Mucosa of descending colon (tissue), 3 donors: ENCODE measurements around the gene MTHFD2. TPM values are rescaled to one million over a fixed set of nuclear protein-coding genes. Genes with fewer than 3 reads are reported as not detected.

Experiments
- ATAC-seq: fragments of 200-7000 bp; cut with Tn5 transposase; one replicate; pipeline ENCODE4 v1.9.1; 2020; ENCODE audit warnings: mild to moderate bottlenecking, moderate library complexity
- DNase-seq, 3 donors: peaks; one replicate each; pipeline ENCODE4 v3.0.0-alpha.2; 2020
- H3K36me3 ChIP-seq: fragments of 200-600 bp; one replicate; pipeline ENCODE4 v1.8.0; 2021; ENCODE audit warnings: low read depth, mild to moderate bottlenecking
- H3K4me1 ChIP-seq: fragments of 200-600 bp; one replicate; pipeline ENCODE4 v1.8.0; 2021; ENCODE audit warnings: low read depth, mild to moderate bottlenecking
- H3K4me3 ChIP-seq: fragments of 200-600 bp; one replicate; pipeline ENCODE4 v1.8.0; 2021; ENCODE audit warnings: mild to moderate bottlenecking
- H3K9me3 ChIP-seq: fragments of 200-600 bp; one replicate; pipeline ENCODE4 v1.8.0; 2021; ENCODE audit warnings: mild to moderate bottlenecking
- intact Hi-C, 2 donors: fragments of 100-400 bp; cut with DNase I in 1 of 2; cut with micrococcal nuclease in 1 of 2; formaldehyde crosslinking; loops; one replicate each; pipeline versions ENCODE4 v1.11.0 to v1.11.1; 2022; cut with DNase I, micrococcal nuclease
- total RNA-seq, 3 donors: library from RNA; stranded (reverse); fragmentation: NEBNext Ultra II Directional in 2 of 3; extraction: Animal tissue kit (Norgen Biotek cat#: 25700) in 2 of 3; gene quantifications; one replicate each; pipeline versions ENCODE4 v1.2.1 to v1.2.4, GENCODE V29; 2021 to 2023
- TF ChIP-seq, protein P1 (sequence below): fragments of 200-600 bp; IDR thresholded peaks from one replicate; pipeline ENCODE4 v1.8.0; 2022; ENCODE audit warnings: antibody characterized with exemption, mild to moderate bottlenecking
- donor health status: DM: no; HTN: no; CAD: no; lungs with moderate emphysema.
- donor health status: DM: no; HTN: no; CAD: no.
- donor health status: DM: no; HTN: yes; CAD: no.

MTHFD2 gene
- total RNA-seq, 3 donors from 2014 or later, result 18.6 to 42.2 (median 19.3) TPM

DNA sequence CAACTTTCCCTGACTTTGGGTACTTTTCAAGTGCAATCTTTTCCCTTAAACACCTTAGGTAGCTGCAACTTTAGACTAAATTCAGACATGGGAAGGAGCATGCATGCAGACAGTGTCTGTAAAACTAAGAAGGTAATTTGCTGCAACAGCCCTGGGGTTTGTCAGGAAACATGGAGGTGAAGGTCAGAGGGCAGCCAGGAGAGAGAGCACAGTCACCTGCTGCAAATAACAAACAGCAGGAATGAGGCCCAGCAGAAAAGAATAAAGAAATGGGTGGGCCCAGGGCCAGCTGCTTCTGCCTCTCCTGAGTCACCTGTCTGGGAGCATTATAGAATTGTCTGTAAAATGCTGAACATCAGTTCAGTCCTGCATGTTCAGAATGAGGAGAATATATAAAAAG is 35.2 kb downstream of the MTHFD2 start:
- H3K9me3 ChIP-seq, result no peaks in the 10 kb centered on the region
- no peak for ATAC-seq
- no peak for DNase-seq
- no peaks in the 10 kb centered on the region for H3K4me1 ChIP-seq
- H3K4me3 ChIP-seq, result no peak overlapping the region
- H3K36me3 ChIP-seq, result no peaks in the 10 kb centered on the region
- intact Hi-C loops, result no loop called here
- TF ChIP-seq, protein P1, sequence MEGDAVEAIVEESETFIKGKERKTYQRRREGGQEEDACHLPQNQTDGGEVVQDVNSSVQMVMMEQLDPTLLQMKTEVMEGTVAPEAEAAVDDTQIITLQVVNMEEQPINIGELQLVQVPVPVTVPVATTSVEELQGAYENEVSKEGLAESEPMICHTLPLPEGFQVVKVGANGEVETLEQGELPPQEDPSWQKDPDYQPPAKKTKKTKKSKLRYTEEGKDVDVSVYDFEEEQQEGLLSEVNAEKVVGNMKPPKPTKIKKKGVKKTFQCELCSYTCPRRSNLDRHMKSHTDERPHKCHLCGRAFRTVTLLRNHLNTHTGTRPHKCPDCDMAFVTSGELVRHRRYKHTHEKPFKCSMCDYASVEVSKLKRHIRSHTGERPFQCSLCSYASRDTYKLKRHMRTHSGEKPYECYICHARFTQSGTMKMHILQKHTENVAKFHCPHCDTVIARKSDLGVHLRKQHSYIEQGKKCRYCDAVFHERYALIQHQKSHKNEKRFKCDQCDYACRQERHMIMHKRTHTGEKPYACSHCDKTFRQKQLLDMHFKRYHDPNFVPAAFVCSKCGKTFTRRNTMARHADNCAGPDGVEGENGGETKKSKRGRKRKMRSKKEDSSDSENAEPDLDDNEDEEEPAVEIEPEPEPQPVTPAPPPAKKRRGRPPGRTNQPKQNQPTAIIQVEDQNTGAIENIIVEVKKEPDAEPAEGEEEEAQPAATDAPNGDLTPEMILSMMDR, result no peak

DNA sequence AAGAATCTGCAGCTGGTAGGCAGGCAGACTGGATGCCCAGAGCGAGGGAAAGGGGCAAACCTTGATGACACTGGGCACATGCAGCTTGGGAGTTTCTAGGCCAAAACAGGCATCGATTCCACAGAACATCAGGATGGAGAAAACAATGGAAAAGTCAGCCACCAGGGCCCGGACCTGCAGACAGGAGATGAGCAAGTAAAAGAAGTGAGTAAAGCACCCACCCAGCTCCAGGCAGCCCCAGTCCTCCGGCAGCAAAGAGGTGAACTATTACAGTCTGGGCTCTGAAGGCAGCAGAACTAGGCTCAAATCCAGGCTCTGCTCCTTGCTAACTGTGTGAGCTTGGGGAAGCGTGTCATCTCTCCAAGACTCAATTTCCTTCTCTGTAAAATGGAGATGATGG is 36.6 kb downstream of the MTHFD2 start:
- no peaks in the 10 kb centered on the region for H3K36me3 ChIP-seq
- TF ChIP-seq, protein P1, result no peak
- H3K4me3 ChIP-seq, result no peak overlapping the region
- no peak for DNase-seq
- H3K4me1 ChIP-seq, result no peaks in the 10 kb centered on the region
- intact Hi-C loops, result no loop called here
- no peaks in the 10 kb centered on the region for H3K9me3 ChIP-seq
- ATAC-seq, result no peak

DNA sequence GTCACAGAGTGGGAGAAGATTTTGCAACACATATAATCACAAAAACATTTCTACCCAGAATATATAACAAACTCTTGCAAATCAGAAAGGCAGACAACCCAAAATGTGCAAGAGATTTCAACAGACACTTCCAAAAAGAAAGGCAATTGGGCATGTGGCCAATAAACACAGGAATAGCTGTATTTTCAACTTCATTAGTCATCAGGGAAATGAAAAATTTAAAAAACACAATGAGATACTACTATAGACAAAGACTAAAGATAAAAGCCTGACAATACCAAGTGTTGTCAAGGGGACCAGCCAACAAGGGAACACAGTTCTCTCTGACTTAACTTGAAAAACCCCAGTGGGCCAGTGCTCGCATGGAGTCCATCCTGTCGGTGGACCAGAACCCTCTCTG is 40.5 kb downstream of the MTHFD2 start:
- ATAC-seq, result no peak
- intact Hi-C loops, result no loop called here

GRCh38 chr2:74239346-74239745 is 40.9 kb downstream of the MTHFD2 start:
- ATAC-seq (no peak), DNase-seq (no peak)
- H3K9me3 ChIP-seq, result no peaks in the 10 kb centered on the region
- no peak overlapping the region for H3K4me3 ChIP-seq
- H3K4me1 ChIP-seq, result no peaks in the 10 kb centered on the region
- TF ChIP-seq, protein P1, result no peak
- no peaks in the 10 kb centered on the region for H3K36me3 ChIP-seq
- intact Hi-C loops, result no loop called here

More for the DNA sequence above, 40.5 kb downstream of the MTHFD2 start:
- H3K4me3 ChIP-seq, result no peak overlapping the region
- no peaks in the 10 kb centered on the region for H3K4me1 ChIP-seq
- no peaks in the 10 kb centered on the region for H3K9me3 ChIP-seq
- TF ChIP-seq, protein P1, result no peak
- H3K36me3 ChIP-seq, result no peaks in the 10 kb centered on the region
- DNase-seq, result no peak

DNA sequence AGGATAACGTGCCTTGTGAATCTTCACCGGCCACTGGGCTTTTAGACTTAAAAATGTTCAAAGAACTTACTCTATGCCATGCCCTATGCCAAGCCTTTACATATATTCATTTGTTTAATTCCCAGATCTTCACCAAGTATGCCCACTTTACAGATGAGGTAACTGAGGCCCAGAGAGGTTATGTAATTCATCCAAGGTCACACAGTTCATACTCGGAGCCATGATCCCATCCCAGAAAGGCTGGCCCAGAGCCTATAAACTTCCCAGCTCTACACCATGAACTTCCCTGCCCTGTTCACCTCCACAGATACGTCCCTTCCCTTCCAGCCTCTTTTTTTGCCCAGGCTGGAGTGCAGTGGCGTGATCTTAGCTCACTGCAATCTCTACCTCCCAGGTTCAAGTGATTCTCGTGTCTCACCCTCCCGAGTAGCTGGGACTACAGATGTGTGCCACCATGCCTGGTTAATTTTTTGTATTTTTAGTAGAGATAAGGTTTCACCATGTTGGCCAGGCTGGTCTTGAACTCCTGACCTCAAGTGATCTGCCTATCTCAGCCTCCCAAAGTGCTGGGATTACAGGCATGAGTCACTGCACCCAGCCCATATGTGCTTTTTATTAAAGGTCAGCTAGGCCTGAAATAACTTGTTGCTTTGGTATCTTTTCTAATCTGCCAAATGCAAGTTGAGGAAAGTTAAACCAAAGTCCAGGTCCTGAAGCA is 44.1 kb downstream of the MTHFD2 start:
- TF ChIP-seq, protein P1, result no peak
- no peaks in the 10 kb centered on the region for H3K4me1 ChIP-seq
- H3K36me3 ChIP-seq, result no peaks in the 10 kb centered on the region
- H3K4me3 ChIP-seq, result no peak overlapping the region
- no peaks in the 10 kb centered on the region for H3K9me3 ChIP-seq
- intact Hi-C loops, result no loop called here
- ATAC-seq (no peak), DNase-seq (no peak)
